Sigmoid colon (tissue), 7 donors: ENCODE results near the gene NOL8. TPM values are rescaled to one million over a fixed set of nuclear protein-coding genes. Genes with fewer than 3 reads are reported as not detected.

Experiments used
- DNase-seq: peaks from one replicate; pipeline ENCODE4 v3.0.0-alpha.2; 2019
- H3K27ac ChIP-seq, 4 donors: fragments of 200-600 bp; sonication (generic); one replicate each; pipeline ENCODE4 v1.5.1; 2016 to 2019; ENCODE audit warnings: mild to moderate bottlenecking in 1 of 4
- H3K27me3 ChIP-seq, 3 donors: fragments of 200-600 bp; sonication (generic); one replicate each; pipeline ENCODE4 v1.5.1; 2019; ENCODE audit warnings: mild to moderate bottlenecking in 1 of 3
- H3K36me3 ChIP-seq, 4 donors: fragments of 200-600 bp; sonication (generic); one replicate each; pipeline ENCODE4 v1.5.1; 2016 to 2019
- H3K4me1 ChIP-seq, 4 donors: fragments of 200-600 bp; sonication (generic); one replicate each; pipeline ENCODE4 v1.5.1; 2017 to 2019
- H3K4me3 ChIP-seq, 4 donors: fragments of 200-600 bp; sonication (generic); one replicate each; pipeline ENCODE4 v1.5.1; 2017 to 2019; ENCODE audit warnings: mild to moderate bottlenecking in 2 of 4, moderate library complexity in 1 of 4
- H3K9me3 ChIP-seq, 4 donors: fragments of 200-600 bp in 3 of 4; sonication (generic) in 3 of 4; one replicate each; pipeline versions ENCODE4 v1.5.1 to v1.6.1; 2013 to 2019
- CTCF ChIP-seq, 4 experiments: fragments of 450-650 bp in 3 of 4; fragments of 200-600 bp in 1 of 4; IDR thresholded peaks; one replicate each; pipeline ENCODE4 v1.5.1; 2016 to 2019; ENCODE audit warnings: antibody characterized with exemption in 4 of 4, mild to moderate bottlenecking in 3 of 4, moderate library complexity in 2 of 4
- EP300 ChIP-seq, 4 donors: sonication (generic); formaldehyde crosslinking; IDR thresholded peaks; one replicate each; pipeline ENCODE4 v1.6.1; 2017; ENCODE audit warnings: antibody characterized with exemption in 4 of 4
- POLR2A ChIP-seq, 2 donors: fragments of 450-650 bp; IDR thresholded peaks; one replicate each; pipeline ENCODE4 v1.6.1; 2016; ENCODE audit warnings: antibody characterized with exemption in 2 of 2, mild to moderate bottlenecking in 2 of 2, moderate library complexity in 2 of 2
- POLR2AphosphoS5 ChIP-seq, 4 donors: sonication (generic); formaldehyde crosslinking; IDR thresholded peaks; one replicate each; pipeline ENCODE4 v1.6.1; 2017; ENCODE audit warnings: antibody characterized with exemption in 4 of 4
- WGBS, 2 donors: extraction: QIAGEN DNeasy Blood & Tissue Kit; methylation state at CpG; one replicate each; pipeline ENCODE4 v1.1.7; 2013; 5-methylcytosine and 5-hydroxymethylcytosine counted together
- intact Hi-C: fragments of 100-400 bp; cut with DNase I; formaldehyde crosslinking; loops from one replicate; pipeline ENCODE4 v1.15.1; 2023
- polyA plus RNA-seq, 3 donors: library from polyadenylated mRNA; stranded (reverse); fragments of 200-250 nt; gene quantifications; one replicate each; pipeline ENCODE4 v1.2.3, GENCODE V29; 2013
- total RNA-seq, 4 donors: library from RNA; depleted of rRNA; stranded (reverse); fragments of >200 nt; gene quantifications; one replicate each; pipeline ENCODE4 v1.1.0, GENCODE V29; 2016
- donor health status: healthy with polysubstance abuse.
- donor health status: Bipolar disorder and iron deficiency.
- donor health status: healthy.

NOL8 gene
- total and polyA plus RNA-seq, 7 donors, result 7.9 to 32.1 (median 23.9) TPM

GRCh38 chr9:92299116-92299515 is 26.0 kb downstream of the NOL8 start:
- intact Hi-C loops, result no loop called here
- no peak for DNase-seq
- 72 to 80% methylated on average over 1 of the region's 1 CpG for WGBS, 2 donors
- Histone ChIP-seq H3K4me3 (no peak overlapping the region), H3K27me3 (no peaks in the 10 kb centered on the region), H3K9me3 (no peaks in the 10 kb centered on the region), H3K36me3 (peaks cover 22 to 75% (median 41%) of the 10 kb centered on the region in 4 donors), H3K4me1 (peaks cover 0 to 7% (median 6%) of the 10 kb centered on the region in 4 donors), H3K27ac (no peak overlapping the region)
- TF ChIP-seq POLR2A (IDR thresholded peaks at IDR 0.05), result no peak
- TF ChIP-seq CTCF (IDR thresholded peaks at IDR 0.05), result no peak
- TF ChIP-seq POLR2AphosphoS5 (IDR thresholded peaks at IDR 0.05), result no peak
- no peak for TF ChIP-seq EP300 (IDR thresholded peaks at IDR 0.05)

GRCh38 chr9:92298036-92298435 is 27.1 kb downstream of the NOL8 start:
- 90 to 94% methylated on average over 3 of the region's 3 CpGs for WGBS, 2 donors
- Histone ChIP-seq H3K27me3 (no peaks in the 10 kb centered on the region), H3K9me3 (no peaks in the 10 kb centered on the region), H3K27ac (no peak overlapping the region), H3K4me3 (no peak overlapping the region), H3K36me3 (peaks cover 22 to 64% (median 34%) of the 10 kb centered on the region in 4 donors), H3K4me1 (peaks cover 0 to 11% (median 8%) of the 10 kb centered on the region in 4 donors)
- TF ChIP-seq EP300 (IDR thresholded peaks at IDR 0.05) (no peak), CTCF (IDR thresholded peaks at IDR 0.05) (no peak), POLR2AphosphoS5 (IDR thresholded peaks at IDR 0.05) (no peak), POLR2A (IDR thresholded peaks at IDR 0.05) (no peak)
- intact Hi-C loops, result no loop called here
- DNase-seq, result no peak

GRCh38 chr9:92297611-92298010 is 27.5 kb downstream of the NOL8 start:
- 76 to 89% methylated on average over 3 of the region's 3 CpGs for WGBS, 2 donors

GRCh38 chr9:92295827-92296258 is 29.3 kb downstream of the NOL8 start:
- H3K4me3 ChIP-seq, result no peak overlapping the region
- WGBS, 2 donors, result 60 to 80% methylated on average over 4 of the region's 4 CpGs

More at GRCh38 chr9:92297611-92298010, 27.5 kb downstream of the NOL8 start:
- Histone ChIP-seq H3K27me3 (no peaks in the 10 kb centered on the region), H3K36me3 (peaks cover 22 to 60% (median 32%) of the 10 kb centered on the region in 4 donors), H3K4me1 (peaks cover 0 to 15% (median 13%) of the 10 kb centered on the region in 4 donors), H3K27ac (no peak overlapping the region), H3K4me3 (no peak overlapping the region), H3K9me3 (no peaks in the 10 kb centered on the region)
- DNase-seq, result no peak
- intact Hi-C loops, result no loop called here
- TF ChIP-seq POLR2A (IDR thresholded peaks at IDR 0.05) (no peak), CTCF (IDR thresholded peaks at IDR 0.05) (no peak)

More at GRCh38 chr9:92295827-92296258, 29.3 kb downstream of the NOL8 start:
- Histone ChIP-seq H3K27me3 (no peaks in the 10 kb centered on the region), H3K4me1 (peaks cover 0 to 28% (median 22%) of the 10 kb centered on the region in 4 donors), H3K27ac (no peak overlapping the region), H3K36me3 (peaks cover 18 to 42% (median 26%) of the 10 kb centered on the region in 4 donors), H3K9me3 (no peaks in the 10 kb centered on the region)
- intact Hi-C loops, result no loop called here
- DNase-seq, result no peak
- TF ChIP-seq POLR2A (IDR thresholded peaks at IDR 0.05), result no peak
- no peak for TF ChIP-seq CTCF (IDR thresholded peaks at IDR 0.05)
- no peak for TF ChIP-seq POLR2AphosphoS5 (IDR thresholded peaks at IDR 0.05)
- no peak for TF ChIP-seq EP300 (IDR thresholded peaks at IDR 0.05)
